GM18909 (cell line): ENCODE data around the gene GTF3A.
A peak's percentile ranks its signal among the peaks of the same experiment; 100 is the strongest.

Source experiments
- ATAC-seq: cut with Tn5 transposase; IDR thresholded peaks from one replicate; pipeline ENCODE4 v1.9.1; 2021; ENCODE audit warnings: mild to moderate bottlenecking; ENCODE audit not compliant: unreplicated experiment, poor library complexity

GTF3A gene

DNA sequence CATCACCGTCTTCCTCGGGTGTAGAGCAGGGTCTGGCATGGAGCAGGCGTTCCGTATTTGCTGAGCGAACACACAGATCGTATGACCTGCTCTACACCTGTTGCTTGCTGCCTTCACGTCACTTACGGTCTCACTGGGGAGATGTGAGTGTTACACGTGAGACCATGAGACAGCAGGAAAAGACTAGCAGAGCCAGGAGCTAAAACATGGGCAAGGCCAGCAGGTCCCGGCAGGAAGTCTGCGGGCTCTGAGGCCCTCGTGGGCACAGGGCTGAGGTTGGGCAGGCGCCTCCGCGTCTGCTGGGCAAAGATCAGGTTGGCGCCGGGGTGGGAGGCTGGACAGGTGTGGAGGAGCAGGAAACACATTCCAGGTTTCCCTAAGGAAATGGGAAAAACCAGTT lies 19.7 kb upstream of the GTF3A start:
- no peak for ATAC-seq

DNA sequence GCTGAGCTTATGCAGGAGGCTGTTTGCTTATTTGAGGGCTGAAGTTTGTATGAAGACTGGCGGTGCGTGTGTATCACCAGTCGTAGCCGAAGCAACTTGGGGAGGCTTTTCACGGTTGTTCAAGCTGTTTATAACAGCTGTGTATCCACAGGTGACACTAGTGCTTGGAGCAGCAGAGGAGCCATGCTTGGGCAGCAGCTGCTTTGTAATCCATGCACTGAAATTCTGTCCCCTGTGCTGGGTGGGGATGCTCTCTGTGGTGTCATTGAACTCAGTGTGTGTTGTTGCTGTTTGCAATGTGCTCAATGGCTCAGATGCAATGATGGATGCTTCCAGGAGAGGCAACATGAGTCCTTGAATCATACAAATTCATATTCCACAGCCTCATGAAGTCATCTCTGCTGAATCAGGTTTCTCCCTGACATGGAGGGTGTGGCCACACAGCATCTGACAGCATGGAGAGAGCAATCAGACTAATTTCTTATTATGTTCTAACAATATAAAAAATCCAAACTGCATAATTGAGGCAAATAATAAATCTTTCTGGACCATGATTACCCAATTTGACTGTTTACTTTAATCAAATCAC lies 18.8 kb upstream of the GTF3A start:
- ATAC-seq: no peak

DNA sequence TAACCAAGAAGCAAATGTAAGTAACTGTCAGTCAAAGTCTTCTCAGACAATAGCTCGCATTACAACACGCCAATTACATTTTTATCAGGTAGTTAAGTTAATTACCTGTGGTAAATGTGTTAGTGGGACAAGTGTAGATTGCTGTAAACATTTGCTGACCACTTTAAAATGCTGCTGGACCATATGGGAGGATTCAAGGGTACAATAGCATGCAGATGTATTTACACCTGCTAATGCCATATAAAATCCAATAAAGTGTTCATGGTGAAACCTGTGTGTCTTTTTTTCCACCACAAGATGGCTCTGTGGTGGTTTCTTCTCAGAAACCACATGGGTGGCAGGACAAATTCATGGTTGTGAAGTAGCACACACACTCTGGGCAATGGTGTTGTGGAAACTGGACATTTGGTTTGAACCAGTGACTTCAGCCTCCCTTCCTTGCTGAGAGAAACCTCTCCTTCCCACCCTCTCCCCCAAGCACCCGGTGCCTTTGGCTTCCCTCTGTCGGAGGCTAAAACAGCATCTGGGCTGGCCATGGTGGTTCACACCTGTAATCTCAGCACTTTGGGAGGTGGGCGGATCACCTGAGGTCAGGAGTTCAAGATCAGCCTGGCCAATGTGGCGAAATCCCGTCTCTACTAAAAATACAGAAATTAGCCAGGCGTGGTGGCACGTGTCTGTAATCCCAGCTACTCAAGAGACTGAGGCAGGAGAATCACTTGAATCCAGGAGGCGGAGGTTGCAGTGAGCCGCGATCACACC lies 18.1 kb upstream of the GTF3A start:
- no peak for ATAC-seq

DNA sequence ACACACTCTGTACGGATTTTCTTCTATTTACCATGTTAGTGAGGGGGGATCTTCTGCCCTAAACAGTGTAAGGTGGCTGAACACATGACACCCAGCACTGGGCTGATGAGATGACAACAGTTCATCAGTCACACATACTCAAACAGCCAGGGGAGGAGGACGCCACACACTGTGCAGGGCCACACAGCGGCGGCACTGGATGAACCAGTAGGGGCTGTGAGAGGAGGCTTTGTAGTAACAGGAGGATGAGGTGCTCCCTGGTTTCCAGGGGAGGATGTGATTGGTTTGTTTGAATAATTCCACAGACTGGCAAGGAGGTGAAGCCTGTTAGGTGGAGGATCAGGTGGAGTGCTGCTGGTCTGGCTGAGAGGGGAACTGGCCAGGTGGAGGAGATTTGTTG lies 16.3 kb upstream of the GTF3A start:
- ATAC-seq: no peak

DNA sequence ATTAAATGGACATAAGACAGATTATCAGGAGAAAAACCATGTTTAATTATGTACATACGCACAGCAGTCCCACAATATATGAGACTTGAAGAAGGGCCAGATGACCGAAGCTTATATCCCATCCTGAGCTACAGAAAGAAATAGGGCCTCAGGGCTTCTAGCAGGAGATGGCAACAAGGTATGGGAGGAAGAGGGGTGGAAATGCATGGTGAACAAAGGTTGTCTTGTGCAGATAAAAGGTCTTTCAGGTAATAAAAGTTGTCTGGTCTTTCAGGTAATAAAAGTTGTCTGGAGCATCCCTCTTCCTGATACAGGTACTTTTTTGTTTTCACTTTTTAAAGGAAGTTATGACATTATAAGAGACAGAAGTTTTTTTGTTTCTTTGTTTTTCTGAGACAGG lies 15.4 kb upstream of the GTF3A start:
- no peak for ATAC-seq

DNA sequence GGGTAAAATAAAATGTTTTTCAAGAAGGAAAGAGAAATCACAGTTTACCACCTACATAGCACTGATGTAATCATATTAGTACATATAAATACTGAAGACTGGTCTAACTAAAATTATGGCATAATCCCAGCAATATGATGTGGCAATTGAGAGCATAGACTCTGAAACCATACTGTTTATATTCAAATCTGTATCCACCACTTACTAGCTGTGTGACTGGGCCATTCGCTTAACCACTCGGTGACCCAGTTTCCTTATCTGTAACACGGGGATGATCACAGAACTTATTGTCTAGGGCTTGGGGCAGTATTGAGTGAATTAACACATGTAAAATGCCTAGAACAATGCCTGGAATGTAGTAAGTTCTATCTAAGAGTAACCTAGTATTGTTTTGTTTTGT lies 13.1 kb upstream of the GTF3A start:
- no peak for ATAC-seq

DNA sequence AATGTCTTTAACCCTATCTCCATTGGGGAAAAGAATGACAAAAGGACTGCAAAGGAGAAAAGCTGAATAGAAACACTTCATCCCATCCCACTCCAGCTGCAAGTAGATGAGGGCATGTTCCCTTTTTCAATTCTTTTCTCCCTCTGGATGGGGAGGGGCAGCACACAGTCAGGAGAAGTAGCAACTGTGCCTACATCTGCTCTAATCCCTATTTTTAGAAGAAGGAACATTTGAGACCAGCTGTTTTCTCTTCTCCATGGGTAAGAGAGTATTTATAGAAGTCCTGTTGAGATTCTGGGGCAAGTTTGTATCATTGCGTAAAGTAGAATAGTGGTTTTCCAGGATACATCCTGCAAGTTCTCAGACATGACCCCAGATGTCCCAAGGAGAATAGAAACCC lies 9.3 kb upstream of the GTF3A start:
- ATAC-seq: no peak

DNA sequence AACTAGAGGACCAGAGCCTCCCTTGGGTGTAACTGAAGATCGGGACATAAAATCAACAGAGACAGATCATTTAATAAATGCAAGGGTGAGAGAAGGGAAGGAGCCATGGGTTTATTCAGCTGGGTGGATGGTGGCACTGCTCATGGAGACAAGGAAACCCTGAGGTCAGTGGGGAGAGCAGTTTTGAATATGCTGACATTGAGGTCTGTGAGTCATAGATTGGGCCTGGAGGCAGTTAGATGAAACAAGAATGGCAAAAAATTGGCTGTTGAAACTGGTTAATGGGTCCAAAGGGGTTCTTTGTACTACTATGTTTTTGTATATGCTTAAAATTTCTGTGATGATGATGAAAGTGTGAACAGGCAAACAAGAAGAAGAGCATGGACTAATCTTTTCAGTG lies 5.1 kb upstream of the GTF3A start:
- ATAC-seq: no peak

DNA sequence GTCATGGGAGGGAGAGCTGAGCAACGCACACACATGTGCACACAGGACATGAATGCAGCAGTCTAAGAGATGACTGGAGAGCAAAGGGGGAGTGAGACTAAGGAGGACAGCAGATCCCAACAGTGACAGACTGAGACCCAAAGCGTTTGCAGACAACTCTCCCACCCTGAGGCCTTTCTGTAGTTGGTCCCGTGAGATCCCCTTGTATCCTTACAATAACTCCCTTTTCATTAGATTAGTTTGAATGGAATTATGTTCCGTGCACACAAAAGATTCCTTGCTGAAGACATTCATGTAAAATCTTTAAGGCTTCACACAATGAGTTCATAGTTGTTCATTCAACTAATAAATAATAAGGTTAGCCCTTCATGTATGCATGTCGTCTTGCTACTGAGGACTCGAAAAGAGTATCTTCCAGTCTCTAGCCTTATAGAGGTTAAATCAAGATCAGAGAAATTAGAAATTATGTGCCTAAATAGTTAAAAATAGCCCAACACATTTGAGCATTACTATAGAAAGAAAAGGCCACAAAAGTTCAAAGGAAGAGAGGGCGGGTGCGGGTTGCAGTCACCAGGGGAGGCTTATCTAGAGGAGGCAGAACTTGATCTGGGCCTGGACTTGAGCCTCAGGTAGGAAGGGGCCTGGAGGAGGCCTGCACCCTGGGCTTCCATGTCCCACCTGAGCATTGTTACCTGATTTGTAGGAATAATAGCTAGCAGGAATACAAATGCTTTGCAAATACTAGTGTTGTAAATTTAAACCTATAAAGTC lies 3.1 kb upstream of the GTF3A start:
- no peak for ATAC-seq

DNA sequence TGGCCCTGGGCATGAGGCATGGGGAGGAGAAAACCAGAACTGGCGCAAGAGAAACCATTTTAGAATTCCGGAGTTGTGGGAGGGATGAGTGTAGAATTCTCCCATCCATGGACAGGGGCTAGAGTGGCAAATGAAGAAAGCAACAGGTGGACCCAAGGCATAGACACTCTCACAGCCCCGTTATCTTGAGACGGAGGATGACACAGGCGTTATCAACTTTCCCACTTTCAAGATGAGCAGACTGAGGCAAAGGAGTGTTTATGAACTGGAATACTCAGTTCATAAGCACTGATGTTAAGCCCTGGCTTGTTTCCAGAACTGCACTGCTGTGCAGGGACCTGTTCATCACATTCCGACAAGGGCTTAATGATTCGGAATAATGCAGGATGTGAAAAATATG lies 1.1 kb upstream of the GTF3A start:
- no peak for ATAC-seq

DNA sequence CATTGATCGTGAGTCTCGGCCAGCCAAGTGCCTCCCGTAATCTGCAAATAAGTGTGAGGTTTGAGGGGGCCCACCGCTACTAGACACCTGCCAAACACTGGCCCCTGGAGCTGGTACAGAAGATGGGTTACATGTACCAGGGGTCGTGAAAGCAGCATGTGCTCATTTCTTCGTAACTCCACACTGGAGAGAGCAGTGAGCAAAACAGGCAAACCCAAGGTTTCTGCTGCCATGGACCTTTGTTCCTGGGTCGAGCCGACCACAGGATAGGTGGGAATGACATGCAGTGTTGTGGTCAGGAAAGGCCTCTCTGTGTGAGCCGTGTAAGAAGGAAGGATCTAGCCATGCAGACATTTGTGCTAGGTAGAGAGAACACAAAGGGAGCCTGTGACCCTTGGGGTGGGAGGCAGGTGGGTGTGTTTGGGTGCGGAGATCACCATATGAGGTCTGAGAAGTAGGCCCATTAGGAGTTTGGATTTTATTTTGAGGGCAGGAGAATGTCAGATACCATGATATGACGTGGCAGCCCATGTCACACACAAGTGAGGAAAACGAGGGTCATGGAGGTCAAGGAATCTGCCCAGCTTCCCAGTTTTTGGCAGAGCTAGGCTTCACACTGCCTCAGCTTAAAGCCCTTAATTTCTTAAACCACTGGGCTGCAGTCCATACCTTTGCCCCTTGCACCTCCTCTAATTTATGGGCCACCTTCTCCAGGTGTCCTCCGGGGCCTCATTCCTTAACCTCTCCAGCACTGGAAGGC lies 919 bp downstream of the GTF3A start:
- ATAC-seq: peak; percentile 4

DNA sequence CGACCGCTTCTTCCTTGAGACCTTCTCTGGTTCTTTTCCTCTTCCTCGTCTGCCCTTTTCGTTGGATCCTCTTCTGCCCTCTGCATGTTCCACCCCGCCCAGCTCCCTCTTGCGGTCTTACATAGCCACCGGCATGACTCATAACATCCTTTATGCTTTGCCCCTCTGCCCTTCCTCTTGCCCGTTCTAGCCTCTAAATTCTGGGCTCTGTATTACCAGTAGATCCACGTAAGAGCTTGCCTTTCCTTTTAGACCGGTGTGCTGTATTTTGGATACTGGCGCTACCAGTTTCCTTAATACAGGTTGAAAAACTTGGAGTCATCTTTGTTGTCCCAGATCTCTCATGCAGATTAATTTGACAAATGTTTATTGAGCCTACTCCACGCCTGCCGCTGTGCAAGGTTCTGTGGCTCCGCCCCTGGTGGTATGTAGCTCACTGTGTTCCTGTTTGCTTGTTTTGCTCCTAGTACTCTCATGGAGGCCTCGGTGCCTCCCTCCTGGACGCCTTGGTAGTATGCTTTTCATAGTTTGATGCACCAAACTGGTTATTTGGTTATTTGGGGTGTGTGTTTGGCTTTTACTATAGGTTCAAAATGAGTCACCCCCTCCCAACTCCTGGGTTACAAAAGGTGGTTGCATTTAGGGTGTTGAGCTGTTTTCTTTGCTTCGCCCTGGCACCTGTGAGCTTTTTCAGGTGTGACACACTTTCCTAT lies 1.7 kb downstream of the GTF3A start:
- ATAC-seq: peak; percentile 77

DNA sequence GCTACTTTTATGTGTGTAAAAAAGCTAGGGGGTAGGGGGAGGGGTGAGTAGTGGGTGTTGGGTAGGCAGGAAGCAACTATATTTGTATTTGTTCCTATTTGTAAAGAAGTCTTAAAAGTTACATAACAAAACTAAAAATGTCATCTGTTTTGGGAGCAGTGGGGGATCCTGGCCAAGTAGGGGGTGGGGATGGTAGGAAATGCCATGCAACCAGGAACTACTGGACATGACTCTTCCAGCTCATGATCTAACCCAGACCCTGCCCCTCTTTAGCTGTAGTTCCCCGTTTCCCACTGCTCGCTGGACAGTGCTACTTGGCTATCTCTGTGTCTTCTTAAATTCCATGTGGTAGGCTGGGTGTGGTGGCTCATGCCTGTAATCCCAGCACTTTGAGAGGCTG lies 3.2 kb downstream of the GTF3A start:
- no peak for ATAC-seq

DNA sequence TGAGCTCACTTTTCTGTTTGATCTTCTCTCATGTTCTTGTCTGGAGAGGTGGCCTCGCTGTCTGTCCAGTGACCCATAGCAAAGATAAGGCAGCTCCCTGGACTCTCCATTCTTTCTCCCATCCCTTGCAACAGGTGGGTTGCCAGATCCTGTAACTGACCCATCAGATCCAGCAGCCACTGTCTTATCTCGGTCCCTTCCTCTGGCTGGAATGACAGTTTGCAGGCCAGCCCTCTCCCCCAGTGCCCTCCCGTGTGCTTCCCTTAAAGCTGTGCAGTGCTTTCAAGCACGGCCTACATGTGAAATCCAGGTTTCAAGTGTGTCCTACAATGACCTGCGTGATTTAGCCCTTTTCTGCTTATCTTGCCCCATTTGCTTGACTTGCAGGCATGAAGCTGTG lies 3.7 kb downstream of the GTF3A start:
- ATAC-seq: no peak

DNA sequence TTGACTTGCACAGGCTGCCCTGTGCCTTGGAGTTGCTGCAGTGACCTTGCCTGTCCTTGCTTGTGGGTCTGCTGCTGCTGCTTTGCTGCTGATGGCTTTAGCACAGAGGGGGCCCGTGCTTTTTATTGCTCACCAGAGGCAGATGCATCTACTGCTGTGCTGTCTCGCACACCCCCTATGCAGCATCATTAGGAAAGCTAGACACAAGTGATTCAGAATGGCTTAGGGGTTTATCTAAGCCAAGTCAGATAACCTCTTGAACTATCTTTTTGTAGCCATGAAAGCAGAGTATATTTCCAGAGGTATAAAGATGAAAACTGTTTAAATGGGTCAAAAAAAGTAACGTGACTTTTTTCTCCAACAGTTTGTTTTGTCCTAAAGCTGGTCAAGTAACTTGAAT lies 7.8 kb downstream of the GTF3A start:
- ATAC-seq: no peak

DNA sequence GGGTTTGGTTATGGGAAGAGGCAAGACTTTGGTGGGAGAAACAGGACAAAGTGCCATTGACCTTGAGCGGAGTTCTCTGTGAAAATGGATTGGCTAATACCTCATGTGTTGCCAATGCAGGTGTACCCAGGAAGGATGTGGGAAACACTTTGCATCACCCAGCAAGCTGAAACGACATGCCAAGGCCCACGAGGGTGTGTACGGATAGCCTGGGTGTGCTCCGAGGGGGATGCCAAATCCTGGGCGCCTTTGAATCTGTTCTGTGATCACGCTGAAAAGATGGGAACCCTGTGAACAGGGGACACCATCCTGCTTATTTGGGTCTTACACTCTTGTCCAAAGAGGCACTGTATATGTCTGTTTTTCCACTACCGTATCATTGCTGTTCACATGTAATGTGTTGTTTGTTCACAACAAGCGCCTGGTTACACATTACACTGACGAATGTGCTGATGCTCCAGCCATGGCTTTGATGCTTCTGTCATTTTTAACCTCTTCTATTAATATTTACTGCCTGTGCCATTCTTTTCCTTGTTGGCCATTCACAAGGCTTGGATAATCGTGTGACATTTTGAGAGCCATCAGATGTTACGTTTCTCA lies 8.3 kb downstream of the GTF3A start:
- no peak for ATAC-seq

DNA sequence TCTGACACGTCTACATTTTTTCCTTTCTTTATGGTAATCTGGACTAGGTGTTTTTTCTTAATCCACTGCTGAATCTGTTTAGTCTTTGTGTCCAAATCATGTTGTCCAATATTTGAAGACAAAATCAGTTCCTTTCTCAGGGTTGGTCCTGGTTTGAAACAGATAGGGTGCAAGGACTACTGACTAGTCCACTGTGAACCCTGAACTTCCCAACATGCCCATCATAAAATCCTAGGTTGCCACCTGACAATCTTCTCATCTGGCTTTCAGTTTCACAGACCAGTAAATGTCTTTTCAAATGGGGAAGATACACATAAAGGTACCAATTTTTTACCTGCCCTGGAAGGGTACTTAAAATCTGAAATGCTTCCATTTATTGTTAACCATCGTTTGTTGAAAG lies 12.7 kb downstream of the GTF3A start:
- no peak for ATAC-seq

DNA sequence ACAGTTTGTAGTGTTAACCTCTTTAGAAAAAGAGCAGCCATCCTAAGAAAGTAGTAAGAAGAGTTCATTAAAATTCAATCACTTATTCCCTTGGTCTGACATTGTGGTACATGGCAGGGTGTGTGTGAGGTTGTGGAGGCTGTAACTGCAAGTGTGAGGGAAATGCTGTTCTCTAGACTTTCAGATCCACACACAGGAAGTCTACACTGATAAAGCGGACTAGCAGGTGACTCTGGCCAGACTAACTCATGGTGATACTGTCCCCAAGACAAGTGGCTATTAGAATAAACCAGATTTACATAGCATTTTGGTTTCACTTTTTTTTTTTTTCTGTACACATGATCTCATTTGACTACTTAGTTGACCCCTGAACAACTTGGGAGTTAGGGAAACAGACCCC lies 16.0 kb downstream of the GTF3A start:
- ATAC-seq: no peak

DNA sequence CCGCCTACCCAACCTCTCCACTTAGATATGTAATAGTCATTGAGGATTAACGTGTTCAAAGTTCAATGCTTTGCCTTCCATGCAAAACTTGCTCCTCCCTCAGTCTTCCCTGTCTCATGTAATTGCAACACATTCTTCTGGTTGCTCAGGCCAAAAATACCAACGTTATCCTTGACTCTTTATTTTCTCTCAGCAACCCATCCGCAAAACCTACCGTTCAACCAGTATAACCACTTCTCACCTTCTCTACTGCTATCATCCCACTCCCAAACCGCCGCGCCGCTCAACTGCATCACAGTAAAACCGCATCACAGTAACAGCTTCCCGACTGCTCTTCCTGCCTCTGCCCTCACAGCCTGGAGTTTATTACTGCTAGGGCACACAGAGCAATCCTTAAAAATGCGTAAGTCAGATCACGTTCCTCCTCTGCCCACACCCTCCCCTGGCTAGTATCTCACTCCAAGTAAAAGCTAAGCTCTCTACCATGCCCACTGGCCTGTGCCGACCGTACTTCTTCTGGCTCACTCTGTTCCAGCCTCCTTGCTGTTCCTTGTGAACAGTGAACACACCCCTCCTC lies 17.7 kb downstream of the GTF3A start:
- no peak for ATAC-seq

DNA sequence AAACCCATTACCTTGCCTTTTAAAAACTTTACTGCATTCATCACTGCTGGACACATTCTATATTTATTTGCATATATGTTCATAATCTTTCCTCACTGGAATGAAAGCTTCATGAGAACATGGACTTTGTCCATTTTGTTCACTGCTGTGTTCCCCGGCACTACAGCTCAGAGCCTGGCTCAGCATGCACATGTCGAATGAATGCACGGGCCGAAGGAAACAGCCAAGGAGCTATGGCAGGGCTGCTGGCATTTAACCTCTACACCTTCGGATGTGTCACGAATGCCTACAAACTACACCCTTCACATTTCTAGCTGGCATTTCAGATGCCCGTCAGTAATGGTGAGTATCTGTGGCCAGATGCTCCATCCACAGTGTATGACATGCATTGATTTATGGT lies 18.4 kb downstream of the GTF3A start:
- ATAC-seq: no peak
